ENCODE measurements around the gene HOXD8. TPM values are rescaled to one million over a fixed set of nuclear protein-coding genes. Genes with fewer than 3 reads are reported as not detected.

The HOXD8 gene
- total RNA-seq, 1 donor from 2014 or later = 2.8 TPM

- no peak for DNase-seq (ENCODE audit: extremely low spot score, unreplicated experiment)
Measured at GRCh38 chr2:176081837-176082524, 47.5 kb upstream of the HOXD8 start.

GRCh38 chr2:176082525-176082823, 47.0 kb upstream of the HOXD8 start:
- Mint-ChIP-seq H3K9me3 (no peaks in the 10 kb centered on the region), H3K27ac (no peak overlapping the region), H3K27me3 (peaks cover 94% of the 10 kb centered on the region), H3K36me3 (no peaks in the 10 kb centered on the region), H3K4me1 (ENCODE audit: unreplicated experiment) (peaks cover 32% of the 10 kb centered on the region), H3K4me3 (peak overlapping the region; percentile 66)
- TF ChIP-seq, protein P1, sequence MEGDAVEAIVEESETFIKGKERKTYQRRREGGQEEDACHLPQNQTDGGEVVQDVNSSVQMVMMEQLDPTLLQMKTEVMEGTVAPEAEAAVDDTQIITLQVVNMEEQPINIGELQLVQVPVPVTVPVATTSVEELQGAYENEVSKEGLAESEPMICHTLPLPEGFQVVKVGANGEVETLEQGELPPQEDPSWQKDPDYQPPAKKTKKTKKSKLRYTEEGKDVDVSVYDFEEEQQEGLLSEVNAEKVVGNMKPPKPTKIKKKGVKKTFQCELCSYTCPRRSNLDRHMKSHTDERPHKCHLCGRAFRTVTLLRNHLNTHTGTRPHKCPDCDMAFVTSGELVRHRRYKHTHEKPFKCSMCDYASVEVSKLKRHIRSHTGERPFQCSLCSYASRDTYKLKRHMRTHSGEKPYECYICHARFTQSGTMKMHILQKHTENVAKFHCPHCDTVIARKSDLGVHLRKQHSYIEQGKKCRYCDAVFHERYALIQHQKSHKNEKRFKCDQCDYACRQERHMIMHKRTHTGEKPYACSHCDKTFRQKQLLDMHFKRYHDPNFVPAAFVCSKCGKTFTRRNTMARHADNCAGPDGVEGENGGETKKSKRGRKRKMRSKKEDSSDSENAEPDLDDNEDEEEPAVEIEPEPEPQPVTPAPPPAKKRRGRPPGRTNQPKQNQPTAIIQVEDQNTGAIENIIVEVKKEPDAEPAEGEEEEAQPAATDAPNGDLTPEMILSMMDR (conservative IDR thresholded peaks at IDR 0.05) = no peak
- DNase-seq (ENCODE audit: extremely low spot score, unreplicated experiment) = no peak

More at GRCh38 chr2:176081837-176082524, 47.5 kb upstream of the HOXD8 start:
- TF ChIP-seq, protein P1 (conservative IDR thresholded peaks at IDR 0.05) = no peak
- H3K27ac Mint-ChIP-seq = no peak overlapping the region
- H3K4me1 Mint-ChIP-seq (ENCODE audit: unreplicated experiment) = peaks cover 32% of the 10 kb centered on the region
- no peaks in the 10 kb centered on the region for H3K36me3 Mint-ChIP-seq
- peak overlapping the region; percentile 66 for H3K4me3 Mint-ChIP-seq
- peaks cover 94% of the 10 kb centered on the region for H3K27me3 Mint-ChIP-seq
- no peaks in the 10 kb centered on the region for H3K9me3 Mint-ChIP-seq

GRCh38 chr2:176082824-176083751, 46.4 kb upstream of the HOXD8 start:
- no peaks in the 10 kb centered on the region for H3K36me3 Mint-ChIP-seq
- H3K27me3 Mint-ChIP-seq = peaks cover 97% of the 10 kb centered on the region
- H3K4me3 Mint-ChIP-seq = peak overlapping the region; percentile 66
- H3K4me1 Mint-ChIP-seq (ENCODE audit: unreplicated experiment) = peaks cover 33% of the 10 kb centered on the region
- DNase-seq (ENCODE audit: extremely low spot score, unreplicated experiment) = no peak
- no peaks in the 10 kb centered on the region for H3K9me3 Mint-ChIP-seq
- H3K27ac Mint-ChIP-seq = peak overlapping the region; percentile 19
- TF ChIP-seq, protein P1 (conservative IDR thresholded peaks at IDR 0.05) = no peak

- no peak for DNase-seq (ENCODE audit: extremely low spot score, unreplicated experiment)
- peaks cover 37% of the 10 kb centered on the region for H3K4me1 Mint-ChIP-seq (ENCODE audit: unreplicated experiment)
- TF ChIP-seq, protein P1 (conservative IDR thresholded peaks at IDR 0.05) = no peak
Measured at GRCh38 chr2:176083796-176084261, 45.7 kb upstream of the HOXD8 start, which contains the start of gene EVX2. EVX2 (minus strand) TSS chr2:176083962; CDS start chr2:176083776, 186 bp downstream.

DNA sequence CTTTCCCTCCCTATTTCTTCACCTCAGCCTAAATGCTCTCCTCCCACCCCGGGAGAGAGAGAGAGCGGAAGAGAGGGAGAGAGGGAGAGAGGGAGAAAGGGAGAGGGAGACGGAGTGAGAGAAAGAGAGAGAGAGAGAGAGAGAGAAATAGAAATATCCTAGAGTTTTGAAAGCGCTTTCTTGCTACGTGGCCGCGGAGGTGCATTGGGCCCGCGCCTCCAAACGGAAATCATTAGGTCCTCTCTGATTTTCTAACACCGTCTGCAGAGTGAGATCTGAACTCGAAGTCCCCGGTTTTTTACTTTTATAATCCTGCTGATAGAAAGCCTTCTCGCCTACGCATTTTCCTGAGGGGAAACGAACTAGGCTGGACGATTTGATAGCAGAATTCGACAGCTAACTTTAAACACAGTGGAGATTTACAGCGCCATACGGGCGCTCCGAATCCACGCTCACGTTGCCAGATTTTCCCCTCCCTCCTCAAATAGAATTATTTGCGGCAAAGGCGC, 44.8 kb upstream of the HOXD8 start:
- Mint-ChIP-seq H3K36me3 (no peaks in the 10 kb centered on the region), H3K27me3 (peaks cover 97% of the 10 kb centered on the region), H3K27ac (no peak overlapping the region), H3K9me3 (no peaks in the 10 kb centered on the region), H3K4me1 (ENCODE audit: unreplicated experiment) (peaks cover 31% of the 10 kb centered on the region), H3K4me3 (peak overlapping the region; percentile 51)
- TF ChIP-seq, protein P1 (conservative IDR thresholded peaks at IDR 0.05) = no peak
- DNase-seq (ENCODE audit: extremely low spot score, unreplicated experiment) = no peak

More at GRCh38 chr2:176083796-176084261, 45.7 kb upstream of the HOXD8 start, which contains the start of gene EVX2:
- Mint-ChIP-seq H3K9me3 (no peaks in the 10 kb centered on the region), H3K27me3 (peaks cover 97% of the 10 kb centered on the region), H3K27ac (peak within 1 kb of the TSS; percentile 19), H3K4me3 (peak within 1 kb of the TSS; percentile 66), H3K36me3 (no peaks in the 10 kb centered on the region)

Measured in type B pancreatic cell (in vitro differentiated cells).